NCI-H1417 (cell line): ENCODE measurements around the gene TDP2.
"Not testable (repeated sequence)": the region's sequence is repeated elsewhere in the genome, so short reads cannot be mapped to it uniquely, and the experiment has no call there.

Experiments used
- DNase-seq, 3 experiments: peaks; one replicate each; lab custom pipeline; 2025; lab: John Stamatoyannopoulos, UW

The TDP2 gene

GRCh38 chr6:24648276-24648675 lies 18.4 kb downstream of the TDP2 start:
- no peak for DNase-seq

- peak in 1 of 3 experiments; percentile 85 for DNase-seq
Observed at GRCh38 chr6:24646771-24647170, 19.9 kb downstream of the TDP2 start.

- DNase-seq = peak in 1 of 3 experiments; percentile 31
Observed at GRCh38 chr6:24644377-24644776, 22.3 kb downstream of the TDP2 start.

- DNase-seq = peak in 1 of 3 experiments; percentile 22
Observed at GRCh38 chr6:24643920-24644319, 22.8 kb downstream of the TDP2 start.

GRCh38 chr6:24642061-24642460 lies 24.6 kb downstream of the TDP2 start:
- DNase-seq = no peak

GRCh38 chr6:24640631-24641030 lies 26.1 kb downstream of the TDP2 start:
- DNase-seq = not testable (repeated sequence)

- no peak for DNase-seq
Observed at GRCh38 chr6:24640166-24640565, 26.5 kb downstream of the TDP2 start.

- DNase-seq = no peak
Observed at GRCh38 chr6:24636681-24637080, 30.0 kb downstream of the TDP2 start.

GRCh38 chr6:24632573-24632972 lies 34.1 kb downstream of the TDP2 start:
- no peak for DNase-seq

GRCh38 chr6:24631671-24632070 lies 35.0 kb downstream of the TDP2 start:
- no peak for DNase-seq

- DNase-seq = no peak
Observed at GRCh38 chr6:24630856-24631505, 35.7 kb downstream of the TDP2 start.

- no peak for DNase-seq
Observed at GRCh38 chr6:24621626-24622289, 44.9 kb downstream of the TDP2 start.

- no peak for DNase-seq
Observed at GRCh38 chr6:24620637-24621036, 46.1 kb downstream of the TDP2 start.

- DNase-seq = no peak
Observed at GRCh38 chr6:24619661-24620060, 47.0 kb downstream of the TDP2 start.

- DNase-seq = peak in 1 of 3 experiments; percentile 25
Observed at GRCh38 chr6:24614648-24615047, 52.1 kb downstream of the TDP2 start.

- DNase-seq = no peak
Observed at GRCh38 chr6:24614043-24614420, 52.7 kb downstream of the TDP2 start.

- DNase-seq = no peak
Observed at GRCh38 chr6:24613361-24614042, 53.2 kb downstream of the TDP2 start.

GRCh38 chr6:24610672-24611071 lies 56.0 kb downstream of the TDP2 start:
- DNase-seq = no peak

- DNase-seq = no peak
Observed at GRCh38 chr6:24607310-24608105, 59.2 kb downstream of the TDP2 start.

GRCh38 chr6:24606200-24606930 lies 60.3 kb downstream of the TDP2 start:
- no peak for DNase-seq

GRCh38 chr6:24603241-24603640 lies 63.5 kb downstream of the TDP2 start:
- no peak for DNase-seq

GRCh38 chr6:24600903-24601302 lies 65.8 kb downstream of the TDP2 start:
- no peak for DNase-seq
